ENCODE measurements around the gene TNK2.
"Not testable (repeated sequence)": the region's sequence is repeated elsewhere in the genome, so short reads cannot be mapped to it uniquely, and the experiment has no call there.

Gene TNK2

GRCh38 chr3:195907934-195908693 is at the start of gene TNK2:
TNK2 (minus strand) TSS chr3:195908551; CDS start chr3:195888588, 19,963 bp downstream.
- no peak for TF ChIP-seq CTCF (IDR thresholded peaks at IDR 0.05; ENCODE audit: low read depth, low read length, missing control alignments)
- DNase-seq (ENCODE audit: low read depth): no peak
- H3K4me3 ChIP-seq (ENCODE audit: low read depth, low read length): peak within 1 kb of the TSS; percentile 55

GRCh38 chr3:195956577-195956976 is 48.2 kb upstream of the TNK2 start:
- no peak overlapping the region for H3K4me3 ChIP-seq (ENCODE audit: low read depth, low read length)
- TF ChIP-seq CTCF (IDR thresholded peaks at IDR 0.05; ENCODE audit: low read depth, low read length, missing control alignments): no peak
- no peak for DNase-seq (ENCODE audit: low read depth)

GRCh38 chr3:195955416-195955841 is 47.1 kb upstream of the TNK2 start:
- DNase-seq (ENCODE audit: low read depth); H3K4me3 ChIP-seq (ENCODE audit: low read depth, low read length): not testable (repeated sequence)

- not testable (repeated sequence) for H3K4me3 ChIP-seq (ENCODE audit: low read depth, low read length); DNase-seq (ENCODE audit: low read depth)
Measured at GRCh38 chr3:195954752-195955119, 46.4 kb upstream of the TNK2 start.

- peak; percentile 53 for DNase-seq (ENCODE audit: low read depth)
- peak overlapping the region; percentile 34 for H3K4me3 ChIP-seq (ENCODE audit: low read depth, low read length)
Measured at GRCh38 chr3:195954052-195954751, 45.9 kb upstream of the TNK2 start.

- H3K4me3 ChIP-seq (ENCODE audit: low read depth, low read length); DNase-seq (ENCODE audit: low read depth): not testable (repeated sequence)
Measured at GRCh38 chr3:195952590-195952989, 44.2 kb upstream of the TNK2 start.

- H3K4me3 ChIP-seq (ENCODE audit: low read depth, low read length); DNase-seq (ENCODE audit: low read depth): not testable (repeated sequence)
Measured at GRCh38 chr3:195951443-195952177, 43.3 kb upstream of the TNK2 start.

GRCh38 chr3:195950731-195951130 is 42.4 kb upstream of the TNK2 start:
- DNase-seq (ENCODE audit: low read depth); H3K4me3 ChIP-seq (ENCODE audit: low read depth, low read length): not testable (repeated sequence)

GRCh38 chr3:195950164-195950563 is 41.8 kb upstream of the TNK2 start:
- not testable (repeated sequence) for DNase-seq (ENCODE audit: low read depth); H3K4me3 ChIP-seq (ENCODE audit: low read depth, low read length)

GRCh38 chr3:195946910-195947699 is 38.8 kb upstream of the TNK2 start:
- not testable (repeated sequence) for H3K4me3 ChIP-seq (ENCODE audit: low read depth, low read length); DNase-seq (ENCODE audit: low read depth)

GRCh38 chr3:195941265-195941815 is 33.0 kb upstream of the TNK2 start:
- not testable (repeated sequence) for DNase-seq (ENCODE audit: low read depth); H3K4me3 ChIP-seq (ENCODE audit: low read depth, low read length)

- not testable (repeated sequence) for DNase-seq (ENCODE audit: low read depth); H3K4me3 ChIP-seq (ENCODE audit: low read depth, low read length)
Measured at GRCh38 chr3:195940806-195941205, 32.5 kb upstream of the TNK2 start.

GRCh38 chr3:195939526-195940470 is 31.4 kb upstream of the TNK2 start:
- H3K4me3 ChIP-seq (ENCODE audit: low read depth, low read length); DNase-seq (ENCODE audit: low read depth): not testable (repeated sequence)

- not testable (repeated sequence) for H3K4me3 ChIP-seq (ENCODE audit: low read depth, low read length); DNase-seq (ENCODE audit: low read depth)
Measured at GRCh38 chr3:195933044-195933430, 24.7 kb upstream of the TNK2 start.

Data from GM12864 (cell line).